Measurements from ENCODE around the gene CIRBP. TPM values are rescaled to one million over a fixed set of nuclear protein-coding genes. Genes with fewer than 3 reads are reported as not detected.

CIRBP gene
- total RNA-seq, 3 donors from 2014 or later (not counting 1 experiment from before 2014, with no cell fraction given), result 410 to 454 (median 440) TPM

GRCh38 chr19:1295169-1296012, 26.3 kb downstream of the CIRBP start:
- H3K4me3 ChIP-seq (ENCODE audit: low read length), result no peak overlapping the region
- Mint-ChIP-seq H3K9me3 (no peaks in the 10 kb centered on the region), H3K4me3 (no peak overlapping the region), H3K4me1 (no peaks in the 10 kb centered on the region), H3K27me3 (ENCODE audit: low read depth in 2 of 2) (peaks cover 0 to 6% of the 10 kb centered on the region in 2 donors), H3K36me3 (no peaks in the 10 kb centered on the region), H3K27ac (no peak overlapping the region)
- intact Hi-C loops (cut with micrococcal nuclease), result no loop called here
- H3K9me3 ChIP-seq (ENCODE audit: control insufficient read depth, insufficient read depth, low read length), result no peaks in the 10 kb centered on the region
- H3K27me3 ChIP-seq (ENCODE audit: control insufficient read depth, insufficient read depth, low read length), result peaks cover 8% of the 10 kb centered on the region
- 15% methylated on average over 82 of the region's 82 CpGs for WGBS (ENCODE audit: insufficient coverage)
- ATAC-seq, result peak; percentile 62 to 86 (median 82)
- no peak overlapping the region for H3K27ac ChIP-seq (ENCODE audit: low read length)
- H3K36me3 ChIP-seq (ENCODE audit: control insufficient read depth, insufficient read depth, low read length), result no peaks in the 10 kb centered on the region
- peaks cover 6% of the 10 kb centered on the region for H3K4me1 ChIP-seq (ENCODE audit: control insufficient read depth, insufficient read depth, low read length)
- peak in 1 of 2 donors; percentile 56 for DNase-seq
- TF ChIP-seq, protein P1, sequence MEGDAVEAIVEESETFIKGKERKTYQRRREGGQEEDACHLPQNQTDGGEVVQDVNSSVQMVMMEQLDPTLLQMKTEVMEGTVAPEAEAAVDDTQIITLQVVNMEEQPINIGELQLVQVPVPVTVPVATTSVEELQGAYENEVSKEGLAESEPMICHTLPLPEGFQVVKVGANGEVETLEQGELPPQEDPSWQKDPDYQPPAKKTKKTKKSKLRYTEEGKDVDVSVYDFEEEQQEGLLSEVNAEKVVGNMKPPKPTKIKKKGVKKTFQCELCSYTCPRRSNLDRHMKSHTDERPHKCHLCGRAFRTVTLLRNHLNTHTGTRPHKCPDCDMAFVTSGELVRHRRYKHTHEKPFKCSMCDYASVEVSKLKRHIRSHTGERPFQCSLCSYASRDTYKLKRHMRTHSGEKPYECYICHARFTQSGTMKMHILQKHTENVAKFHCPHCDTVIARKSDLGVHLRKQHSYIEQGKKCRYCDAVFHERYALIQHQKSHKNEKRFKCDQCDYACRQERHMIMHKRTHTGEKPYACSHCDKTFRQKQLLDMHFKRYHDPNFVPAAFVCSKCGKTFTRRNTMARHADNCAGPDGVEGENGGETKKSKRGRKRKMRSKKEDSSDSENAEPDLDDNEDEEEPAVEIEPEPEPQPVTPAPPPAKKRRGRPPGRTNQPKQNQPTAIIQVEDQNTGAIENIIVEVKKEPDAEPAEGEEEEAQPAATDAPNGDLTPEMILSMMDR (IDR thresholded peaks at IDR 0.05), result no peak

DNA sequence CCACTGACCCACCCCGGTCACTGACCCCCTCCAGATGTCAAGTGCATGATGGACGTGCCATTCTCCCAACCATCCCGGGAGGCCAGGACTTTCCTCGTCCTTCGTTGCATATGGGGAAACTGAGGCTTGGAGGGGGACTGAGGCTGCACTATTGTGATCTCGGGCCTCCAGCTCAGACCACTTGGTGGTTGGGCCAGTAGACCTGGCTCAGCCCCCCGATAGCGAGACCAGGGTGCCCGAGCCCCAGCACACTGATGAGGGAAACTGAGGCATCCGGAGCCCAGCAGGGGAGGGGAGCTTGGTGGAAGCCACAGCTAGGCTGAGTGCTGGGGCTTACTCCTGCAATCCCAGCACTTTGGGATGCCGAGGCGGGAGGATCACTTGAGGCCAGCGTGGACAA, 26.9 kb downstream of the CIRBP start:
- H3K4me3 Mint-ChIP-seq, result no peak overlapping the region
- H3K27ac Mint-ChIP-seq, result no peak overlapping the region
- Histone ChIP-seq H3K4me3 (ENCODE audit: low read length) (no peak overlapping the region), H3K27me3 (ENCODE audit: control insufficient read depth, insufficient read depth, low read length) (peaks cover 8% of the 10 kb centered on the region), H3K9me3 (ENCODE audit: control insufficient read depth, insufficient read depth, low read length) (no peaks in the 10 kb centered on the region), H3K27ac (ENCODE audit: low read length) (no peak overlapping the region), H3K4me1 (ENCODE audit: control insufficient read depth, insufficient read depth, low read length) (peaks cover 6% of the 10 kb centered on the region), H3K36me3 (ENCODE audit: control insufficient read depth, insufficient read depth, low read length) (no peaks in the 10 kb centered on the region)
- H3K4me1 Mint-ChIP-seq, result no peaks in the 10 kb centered on the region
- WGBS (ENCODE audit: insufficient coverage), result 88% methylated on average over 12 of the region's 13 CpGs
- no peak for DNase-seq
- no peaks in the 10 kb centered on the region for H3K9me3 Mint-ChIP-seq
- H3K36me3 Mint-ChIP-seq, result no peaks in the 10 kb centered on the region
- intact Hi-C loops (cut with micrococcal nuclease), result no loop called here
- H3K27me3 Mint-ChIP-seq (ENCODE audit: low read depth in 2 of 2), result peaks cover 0 to 6% of the 10 kb centered on the region in 2 donors
- TF ChIP-seq, protein P1 (IDR thresholded peaks at IDR 0.05), result no peak
- no peak for ATAC-seq

GRCh38 chr19:1296575-1297271, 27.6 kb downstream of the CIRBP start:
- Histone ChIP-seq H3K27ac (ENCODE audit: low read length) (no peak overlapping the region), H3K27me3 (ENCODE audit: control insufficient read depth, insufficient read depth, low read length) (peaks cover 8% of the 10 kb centered on the region), H3K4me3 (ENCODE audit: low read length) (no peak overlapping the region), H3K4me1 (ENCODE audit: control insufficient read depth, insufficient read depth, low read length) (peaks cover 6% of the 10 kb centered on the region), H3K36me3 (ENCODE audit: control insufficient read depth, insufficient read depth, low read length) (no peaks in the 10 kb centered on the region), H3K9me3 (ENCODE audit: control insufficient read depth, insufficient read depth, low read length) (no peaks in the 10 kb centered on the region)
- no peak overlapping the region for H3K4me3 Mint-ChIP-seq
- 91% methylated on average over 24 of the region's 24 CpGs for WGBS (ENCODE audit: insufficient coverage)
- DNase-seq (no peak), ATAC-seq (no peak)
- intact Hi-C loops (cut with micrococcal nuclease), result no loop called here
- no peaks in the 10 kb centered on the region for H3K36me3 Mint-ChIP-seq
- peaks cover 0 to 6% of the 10 kb centered on the region in 2 donors for H3K27me3 Mint-ChIP-seq (ENCODE audit: low read depth in 2 of 2)
- TF ChIP-seq, protein P1 (IDR thresholded peaks at IDR 0.05), result no peak
- no peaks in the 10 kb centered on the region for H3K4me1 Mint-ChIP-seq
- no peak overlapping the region for H3K27ac Mint-ChIP-seq
- H3K9me3 Mint-ChIP-seq, result no peaks in the 10 kb centered on the region
